HG03575 (cell line): Measurements from ENCODE around the gene NCAM1.

Source experiments
- ATAC-seq: cut with Tn5 transposase; IDR thresholded peaks from one replicate; pipeline ENCODE4 v1.9.1; 2021; ENCODE audit not compliant: unreplicated experiment, insufficient number of reproducible peaks, low FRiP score; ENCODE audit errors: extremely low read depth

Gene NCAM1

DNA sequence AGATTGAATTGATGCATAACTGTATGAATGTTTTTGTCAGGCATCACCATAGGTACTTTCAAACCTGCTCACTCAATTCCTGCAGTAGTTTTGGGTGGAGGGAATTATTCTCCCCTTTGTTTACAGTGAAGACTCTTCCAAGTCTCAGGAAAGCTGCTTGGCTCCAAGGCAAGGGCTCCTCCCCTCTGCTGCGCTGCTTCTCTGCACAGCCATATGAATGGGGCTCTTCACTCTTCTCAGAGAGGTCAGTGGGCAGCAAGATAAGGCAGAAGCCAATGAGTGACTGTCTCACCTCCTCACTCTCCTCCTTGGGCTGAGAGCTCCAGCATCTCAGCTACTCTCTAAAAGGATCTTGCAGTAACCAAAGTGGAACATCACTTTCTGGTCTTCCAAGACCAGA, 187.4 kb downstream of the NCAM1 start:
- ATAC-seq = no peak

DNA sequence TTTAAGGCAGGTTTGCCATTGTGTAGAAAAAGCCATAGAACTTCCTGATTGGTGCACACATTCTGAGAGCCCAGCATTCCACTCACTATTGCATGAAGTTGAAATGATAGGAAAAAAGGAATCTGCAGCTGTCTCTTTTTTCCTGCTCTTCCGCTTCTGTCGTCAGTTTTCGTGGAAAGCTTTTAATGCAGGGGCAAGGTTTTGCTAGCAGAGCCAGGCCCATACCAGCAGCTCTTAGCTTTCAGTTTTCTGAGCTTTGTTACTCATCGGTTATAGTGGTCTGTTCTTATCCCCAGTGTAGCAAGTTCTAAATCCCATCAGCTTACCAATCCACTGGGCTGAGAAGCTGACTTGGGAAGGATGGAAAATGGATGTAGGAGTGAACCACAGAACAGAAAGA, 190.3 kb downstream of the NCAM1 start:
- ATAC-seq = no peak

DNA sequence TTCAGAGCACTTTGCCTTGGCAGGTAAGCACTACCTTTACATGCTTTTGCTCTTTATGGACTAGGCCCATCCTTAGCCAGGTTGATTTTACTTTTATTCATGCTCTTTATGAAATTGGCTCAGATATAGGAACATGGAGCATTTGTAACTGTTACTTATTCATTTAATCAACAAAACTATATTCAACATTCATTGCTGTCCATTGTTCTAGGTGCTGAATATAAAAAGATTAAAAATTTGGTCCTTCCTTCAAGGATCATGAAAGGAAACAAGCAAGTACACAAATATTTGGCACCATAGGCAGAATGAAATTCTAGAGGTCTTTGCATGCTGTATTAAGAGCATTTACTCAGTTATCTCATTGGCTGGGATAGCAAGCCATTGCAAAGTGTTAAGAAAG, 191.3 kb downstream of the NCAM1 start:
- no peak for ATAC-seq

DNA sequence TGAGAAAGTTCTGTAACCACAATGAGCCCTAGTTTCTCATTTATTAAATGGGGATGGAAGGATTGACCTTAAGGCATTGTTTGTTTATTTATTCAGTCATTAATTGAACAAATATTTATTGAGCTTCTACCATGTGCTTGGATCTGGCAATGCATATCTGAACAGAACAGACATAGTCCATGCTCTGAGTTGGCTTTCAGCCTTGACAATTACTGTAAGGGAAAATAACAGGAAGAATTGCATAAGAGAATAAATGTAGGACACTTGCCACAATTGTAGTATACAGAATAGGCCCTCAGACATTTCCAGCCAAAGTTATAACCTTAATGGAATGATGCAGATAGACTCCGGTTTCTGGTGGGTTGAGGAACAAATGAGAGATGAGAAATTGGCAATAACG, 192.6 kb downstream of the NCAM1 start:
- ATAC-seq = no peak

DNA sequence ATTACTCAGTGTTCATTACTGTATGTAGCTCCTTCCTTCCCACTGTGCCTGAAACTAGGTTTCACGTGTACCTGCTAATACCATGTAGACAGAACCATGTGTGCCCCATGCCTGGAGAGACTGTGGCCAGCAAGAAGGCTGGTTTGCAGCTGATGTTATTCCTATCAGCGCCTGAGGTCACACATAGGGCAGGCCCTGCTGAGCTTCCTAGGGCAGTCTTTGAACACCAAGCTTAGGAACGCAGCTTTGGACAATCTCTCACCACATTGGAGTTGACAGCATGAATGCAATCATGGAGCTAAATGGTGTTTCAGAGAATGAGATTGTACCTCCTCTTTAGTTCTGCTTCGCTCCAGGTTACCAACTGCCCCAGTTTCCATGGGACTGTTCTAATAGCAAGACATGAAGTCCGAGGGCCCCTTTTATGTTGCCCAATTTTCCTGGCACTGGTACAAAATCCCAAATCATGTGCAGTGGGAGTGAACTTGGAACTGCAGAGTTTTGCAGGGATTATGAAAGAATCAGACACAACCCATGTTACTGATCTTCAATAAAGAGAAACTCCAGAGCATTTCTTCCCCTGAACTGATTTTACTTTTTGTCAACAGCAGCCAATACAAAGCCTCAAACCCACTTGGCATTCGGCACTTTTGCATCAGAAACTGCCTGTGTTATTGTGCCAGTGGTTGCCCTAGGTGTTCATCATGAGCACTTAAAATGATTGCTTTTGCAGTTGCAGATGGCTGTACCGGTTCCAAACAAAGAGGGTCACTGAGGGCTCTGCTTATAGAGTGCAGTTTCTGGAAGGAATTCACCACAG, 199.0 kb downstream of the NCAM1 start:
- no peak for ATAC-seq

DNA sequence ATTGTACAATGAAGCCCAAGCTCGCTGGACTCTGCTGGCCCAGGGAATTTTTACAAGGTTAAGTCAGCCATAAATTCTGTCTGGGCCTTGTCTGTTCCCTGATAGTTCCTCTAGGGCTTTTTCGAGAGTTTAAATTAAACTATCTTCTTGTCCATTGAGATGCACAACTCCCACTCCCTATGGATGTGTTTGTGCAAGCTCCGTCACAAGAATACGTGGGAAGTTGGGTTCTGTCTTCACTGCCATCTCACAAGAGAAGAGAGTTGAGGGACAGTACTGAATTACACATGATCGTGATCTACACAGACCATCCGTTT, 199.5 kb downstream of the NCAM1 start:
- ATAC-seq = no peak

DNA sequence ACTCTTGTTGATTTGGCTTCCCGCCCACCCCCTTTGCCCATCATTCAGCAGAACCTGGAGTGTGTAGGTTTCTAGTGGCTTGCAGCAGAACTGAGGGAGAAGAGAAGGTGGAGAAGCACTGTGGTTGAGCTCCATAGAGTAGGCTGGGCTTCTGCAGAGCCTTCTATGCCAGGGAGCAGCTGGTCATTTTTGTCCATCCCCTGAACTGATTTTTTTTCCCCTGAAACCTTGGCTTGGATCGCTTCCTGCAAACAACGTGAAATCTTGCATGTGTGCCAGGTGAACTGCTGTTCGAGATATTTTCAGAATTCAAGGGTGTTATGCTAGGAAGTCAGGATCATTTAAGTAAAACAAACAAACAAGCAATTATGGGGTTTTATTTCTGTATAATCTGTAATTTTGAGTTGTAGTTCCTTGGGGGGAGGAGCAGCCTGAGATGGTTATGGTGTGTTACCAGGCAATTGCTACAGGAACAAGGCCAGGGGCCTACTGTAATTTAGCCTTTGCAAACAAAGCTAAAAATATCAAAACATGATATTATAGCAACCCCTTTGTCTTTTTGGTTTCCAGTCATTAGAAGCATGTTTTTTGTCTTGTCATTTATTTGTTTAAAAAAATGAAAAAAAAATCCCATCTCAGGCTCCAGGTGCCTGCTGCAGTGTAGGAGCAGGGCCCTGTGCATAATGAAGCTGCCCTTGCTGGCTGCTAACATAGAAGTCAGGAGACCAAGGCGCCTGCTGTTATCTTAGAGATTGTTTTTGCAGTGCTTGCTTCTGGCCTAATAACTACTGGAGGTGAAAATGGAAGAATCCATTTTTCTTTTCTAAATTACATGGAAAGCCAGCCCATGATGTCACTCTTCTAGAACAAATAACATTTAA, 200.7 kb downstream of the NCAM1 start:
- ATAC-seq = no peak

DNA sequence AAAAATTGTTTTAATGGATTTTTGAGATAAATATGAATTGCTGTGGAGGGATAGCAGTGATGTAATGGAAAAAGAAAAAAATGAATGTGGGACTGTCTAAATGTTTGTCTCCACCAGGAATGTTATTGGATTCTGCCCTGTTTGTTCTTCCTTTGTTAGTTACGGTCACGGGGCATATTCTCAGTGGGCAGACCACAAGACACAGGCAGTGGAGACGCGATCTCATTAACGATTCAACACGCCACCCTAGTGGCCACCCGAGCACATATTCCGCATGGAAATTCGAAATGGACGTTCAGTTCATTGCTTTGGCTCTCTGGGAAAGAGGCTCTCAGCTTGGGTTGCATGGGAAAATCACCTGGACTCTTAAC, 201.4 kb downstream of the NCAM1 start:
- ATAC-seq = no peak

DNA sequence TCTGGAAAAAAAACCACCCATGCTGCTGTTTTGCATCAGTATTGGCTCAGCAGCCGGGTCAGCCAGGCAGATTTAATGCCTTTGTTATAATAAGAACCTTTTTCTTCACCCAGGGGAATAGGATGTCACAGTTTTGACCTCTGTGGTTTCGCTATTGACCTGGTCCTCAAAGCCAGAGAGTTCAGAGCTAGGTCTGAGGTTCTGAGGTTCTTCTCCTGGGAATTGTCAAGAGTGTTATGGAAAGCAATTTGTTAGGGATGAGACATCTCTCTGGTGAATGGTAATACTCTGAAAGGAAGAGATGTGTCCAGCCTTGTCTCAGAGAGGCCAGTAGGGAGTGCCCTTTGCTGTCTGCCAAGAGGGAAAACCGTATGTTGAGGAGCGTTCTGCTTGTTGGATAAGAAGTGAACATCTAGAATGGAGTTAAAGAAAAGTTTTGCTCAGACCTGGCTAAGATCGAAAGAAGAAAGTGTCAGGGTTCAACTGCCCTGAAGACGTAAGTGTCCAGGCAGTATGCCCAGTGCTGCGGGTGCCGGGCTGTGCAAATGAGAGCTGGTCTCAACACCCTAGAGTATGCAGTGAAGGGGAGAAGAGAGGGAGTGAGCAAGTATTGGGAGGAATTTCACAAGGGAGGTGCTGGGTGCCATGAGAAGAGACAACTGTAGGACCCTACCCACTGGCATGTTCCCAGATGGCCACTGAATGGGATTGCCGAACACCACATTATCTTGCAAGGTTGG, 202.2 kb downstream of the NCAM1 start:
- no peak for ATAC-seq

DNA sequence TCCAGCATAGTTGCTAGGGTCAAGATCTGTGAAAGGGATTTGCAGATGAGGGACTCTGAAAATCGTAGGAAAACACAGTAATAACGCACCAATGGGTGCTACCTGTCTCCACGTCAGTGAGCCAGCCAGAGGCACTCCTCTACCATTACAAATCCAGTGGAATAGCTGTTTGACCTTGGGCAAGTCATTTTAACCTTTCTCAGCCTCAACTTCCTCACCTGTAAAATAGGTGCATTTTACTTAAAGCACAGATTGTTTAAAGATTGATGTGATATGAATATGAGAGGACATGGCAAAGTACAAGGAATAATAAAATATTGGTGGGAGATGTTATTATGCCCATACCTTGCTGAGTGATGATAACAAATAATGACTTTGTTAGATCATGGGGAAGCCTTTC, 205.1 kb downstream of the NCAM1 start:
- no peak for ATAC-seq

DNA sequence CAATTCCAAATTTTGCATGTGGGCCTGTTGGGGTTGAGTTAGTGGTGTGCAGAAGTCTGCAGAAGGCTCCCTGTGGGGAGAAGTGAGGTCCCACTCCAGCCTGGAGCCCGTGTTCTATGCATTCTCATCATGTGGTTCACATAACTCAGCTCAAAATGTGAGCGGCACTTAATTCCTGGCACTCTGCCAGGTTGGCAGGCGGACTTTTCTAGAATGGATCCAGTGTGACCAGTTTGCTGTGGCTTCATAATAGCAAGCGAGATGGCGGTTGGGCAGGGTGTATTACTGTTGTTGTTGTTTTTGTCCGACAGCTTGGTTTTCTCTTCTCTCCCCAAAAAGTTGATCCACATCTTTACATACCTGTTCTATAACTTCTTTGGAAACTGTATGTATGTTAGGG, 206.4 kb downstream of the NCAM1 start:
- ATAC-seq = no peak

DNA sequence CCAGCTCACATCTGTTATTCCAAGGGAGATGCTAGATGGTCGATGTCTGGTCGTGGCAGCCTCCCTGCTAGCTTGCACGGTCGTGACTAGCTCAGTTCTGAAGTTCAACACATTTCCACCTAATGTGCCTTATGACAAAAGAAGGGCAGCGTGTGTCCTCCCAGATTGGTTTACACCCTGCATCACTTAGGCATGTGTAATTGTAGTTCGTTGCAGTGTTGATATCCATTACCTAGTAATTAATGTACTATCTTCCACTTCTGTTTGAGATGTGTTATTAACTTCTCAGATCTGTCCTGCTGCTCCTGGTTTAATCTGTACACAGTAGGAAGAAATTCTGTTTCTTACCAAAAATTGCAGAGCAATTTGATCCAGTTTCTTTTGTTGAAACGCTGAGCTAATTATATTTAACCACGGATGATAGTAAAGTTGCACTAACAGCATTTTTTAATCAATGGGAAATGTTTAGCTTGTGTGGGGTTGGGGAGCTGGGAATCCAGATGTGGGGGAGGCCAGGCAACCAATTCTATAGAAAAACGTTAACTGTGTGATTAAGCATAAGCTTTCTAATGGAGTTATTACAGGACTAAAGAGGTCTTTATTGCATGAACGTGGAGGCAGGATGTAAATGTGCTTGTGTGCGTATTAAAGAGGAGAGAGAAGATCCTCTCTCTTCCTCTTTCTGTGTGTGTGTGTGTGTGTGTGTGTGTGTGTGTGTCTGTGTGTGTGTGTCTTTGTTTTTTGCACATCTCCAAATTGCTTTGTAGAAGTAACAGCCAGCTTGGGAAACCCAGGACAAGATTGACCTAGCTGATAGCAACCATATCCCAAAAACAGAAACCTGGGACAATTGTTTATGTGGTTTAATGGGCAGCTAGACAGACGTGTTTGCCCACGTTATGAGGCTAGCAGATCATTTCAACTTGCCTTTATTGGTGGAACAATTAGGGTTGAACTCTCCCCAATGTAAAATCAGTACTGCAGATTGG, 207.4 kb downstream of the NCAM1 start:
- ATAC-seq = no peak

DNA sequence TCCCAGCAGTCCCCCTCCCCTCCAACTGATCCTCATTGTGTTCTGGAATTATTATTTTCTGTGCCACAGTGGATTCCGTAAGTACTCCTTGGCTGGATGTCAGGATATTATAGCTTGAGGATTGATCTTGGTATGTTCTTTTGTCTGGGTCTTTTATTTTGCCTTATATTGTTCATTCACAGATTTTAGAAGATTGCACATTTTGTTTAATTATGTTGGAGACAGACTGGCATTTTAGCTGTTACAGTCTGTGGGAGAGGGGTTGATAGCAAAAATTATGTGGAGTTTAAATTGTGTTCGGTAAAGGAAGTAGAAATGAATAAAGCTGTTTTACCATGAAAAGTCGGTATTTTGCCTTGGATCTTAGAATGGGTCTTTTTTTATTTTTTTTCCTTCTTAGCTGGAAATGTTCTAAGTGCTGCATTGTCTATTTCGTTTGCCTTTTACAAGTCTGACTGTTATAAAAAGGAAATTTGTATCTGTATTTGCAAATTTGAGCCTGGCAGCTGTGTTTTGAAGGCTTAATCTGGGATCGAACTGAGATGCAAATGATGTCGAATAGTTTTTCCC, 211.2 kb downstream of the NCAM1 start:
- no peak for ATAC-seq

DNA sequence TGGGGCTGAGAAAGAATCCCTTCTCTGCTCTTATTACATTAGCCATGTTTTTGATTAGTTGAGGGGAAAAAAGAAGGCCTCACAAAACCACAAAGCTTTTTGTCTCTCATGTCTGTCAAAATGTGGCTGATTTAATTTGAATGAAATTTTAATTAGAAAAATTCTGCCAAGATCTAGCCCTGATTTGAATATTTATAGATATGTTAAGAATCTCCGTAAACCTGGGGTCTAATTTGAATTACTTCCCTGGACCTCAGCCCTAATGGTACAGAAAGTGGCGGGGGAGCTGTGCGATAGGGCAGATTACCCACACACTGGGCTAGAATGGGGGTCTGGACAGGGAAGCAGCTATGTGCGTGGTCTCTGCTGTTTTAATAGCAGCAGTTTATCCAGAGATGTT, 211.9 kb downstream of the NCAM1 start:
- ATAC-seq = no peak

DNA sequence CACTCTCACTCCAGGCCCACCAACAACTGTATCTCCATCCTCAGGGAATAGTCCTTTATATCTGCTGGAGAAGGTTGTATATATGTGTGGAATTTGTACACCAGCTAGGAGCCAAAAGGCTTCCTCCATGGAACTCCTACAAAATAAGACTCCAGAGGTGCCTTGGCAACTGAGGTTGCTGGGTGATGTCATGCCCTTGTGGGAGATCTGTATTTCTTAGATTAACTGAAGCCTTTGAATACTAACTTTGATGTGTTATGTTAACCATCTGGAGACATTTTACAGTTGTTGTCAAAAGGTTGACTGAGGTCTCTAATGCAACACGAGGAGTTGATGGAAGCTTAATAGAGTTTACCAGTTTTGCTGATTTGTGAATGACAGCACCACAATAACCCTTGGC, 213.7 kb downstream of the NCAM1 start:
- no peak for ATAC-seq

DNA sequence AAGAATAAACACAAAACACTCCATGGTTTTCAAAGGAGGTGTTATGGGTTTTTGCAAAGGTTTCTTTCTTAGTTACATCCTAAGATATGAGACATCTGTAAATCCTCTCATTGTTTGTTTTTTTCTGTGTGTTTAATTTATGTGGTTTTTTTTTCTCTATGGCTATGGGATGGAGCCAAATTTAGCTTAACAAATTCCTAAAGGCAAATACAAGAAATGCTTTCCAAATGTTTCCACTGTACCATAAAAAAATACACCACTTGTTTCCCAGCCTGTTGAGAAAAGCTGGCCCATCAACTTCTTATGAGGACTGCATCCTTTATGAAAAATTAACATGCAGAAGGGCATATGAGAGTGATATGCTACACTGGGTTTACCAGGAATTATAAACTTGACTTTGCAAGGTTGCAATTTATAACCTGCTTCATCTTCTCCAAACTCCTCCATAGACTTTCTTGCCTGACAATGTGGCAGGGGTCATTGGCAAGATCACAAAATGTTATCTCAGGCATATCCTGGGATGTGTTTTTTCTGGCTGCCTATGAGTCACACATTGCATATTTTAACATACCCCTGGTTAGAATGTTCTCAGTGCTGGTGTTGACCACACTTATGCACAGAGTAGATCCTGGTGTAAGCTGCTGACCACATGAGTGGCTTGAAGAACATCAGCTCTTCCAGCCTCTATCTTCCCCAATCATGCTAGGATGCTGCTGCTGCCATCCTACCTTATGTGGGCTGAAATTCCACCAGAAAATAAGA, 215.6 kb downstream of the NCAM1 start:
- ATAC-seq = no peak

DNA sequence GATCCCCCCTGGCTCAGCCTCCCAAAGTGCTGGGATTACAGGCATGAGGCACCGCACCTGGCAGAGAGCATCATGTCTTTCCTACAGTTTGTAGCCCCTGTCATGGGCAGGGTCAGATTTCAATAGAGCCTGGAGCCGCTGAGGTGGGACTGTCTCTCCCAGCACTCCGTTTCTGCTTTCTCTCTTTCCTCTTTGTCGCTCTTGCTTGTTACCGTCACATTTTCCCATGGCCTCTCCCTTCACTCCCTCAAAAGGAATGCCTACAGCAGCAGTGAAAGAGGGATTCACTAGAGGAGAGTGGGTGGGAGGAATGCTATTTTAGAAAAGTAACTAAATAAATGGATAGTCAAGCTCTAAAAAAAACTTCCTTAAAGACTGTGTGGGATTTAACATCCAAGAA, 216.5 kb downstream of the NCAM1 start:
- ATAC-seq = no peak
